Tibial nerve (tissue), 4 donors: ENCODE data around the gene SLC18A2.

Source experiments
- EP300 ChIP-seq, 2 donors: sonication (generic); formaldehyde crosslinking; IDR thresholded peaks; one replicate each; pipeline ENCODE4 v1.6.1; 2017; ENCODE audit warnings: antibody characterized with exemption in 2 of 2, mild to moderate bottlenecking in 1 of 2
- POLR2A ChIP-seq, 2 donors: fragments of 450-650 bp; IDR thresholded peaks; one replicate each; pipeline ENCODE4 v1.6.1; 2017; ENCODE audit warnings: antibody characterized with exemption in 2 of 2, mild to moderate bottlenecking in 2 of 2, moderate library complexity in 2 of 2
- TF ChIP-seq, protein P1 (sequence below), 5 experiments: fragments of 200-600 bp in 3 of 5; fragments of 450-650 bp in 2 of 5; sonication (generic) in 3 of 5; IDR thresholded peaks; one replicate each; pipeline ENCODE4 v1.5.1; 2016 to 2019; ENCODE audit warnings: antibody characterized with exemption in 5 of 5, mild to moderate bottlenecking in 3 of 5, moderate library complexity in 2 of 5

DNA sequence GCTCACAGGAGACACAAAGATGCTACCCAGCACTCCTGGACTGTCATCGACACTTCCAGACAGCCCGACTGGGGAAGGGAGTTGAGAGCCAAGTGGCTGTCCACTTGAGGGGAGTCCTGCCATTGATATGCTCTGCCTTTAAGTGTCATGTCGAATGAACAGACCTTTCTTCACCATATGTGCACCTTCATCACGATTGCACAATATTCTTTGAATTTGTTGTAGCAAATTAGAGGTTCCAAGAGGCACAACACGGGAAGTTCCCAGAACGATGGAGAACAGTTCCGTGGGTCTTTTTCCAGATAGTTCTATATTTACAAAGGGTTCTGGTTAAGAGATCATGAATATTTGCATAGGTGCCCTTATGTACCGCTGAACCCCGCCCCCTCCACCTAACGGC lies 16.0 kb downstream of the SLC18A2 start:
- no peak for TF ChIP-seq POLR2A (IDR thresholded peaks at IDR 0.05)
- TF ChIP-seq, protein P1, sequence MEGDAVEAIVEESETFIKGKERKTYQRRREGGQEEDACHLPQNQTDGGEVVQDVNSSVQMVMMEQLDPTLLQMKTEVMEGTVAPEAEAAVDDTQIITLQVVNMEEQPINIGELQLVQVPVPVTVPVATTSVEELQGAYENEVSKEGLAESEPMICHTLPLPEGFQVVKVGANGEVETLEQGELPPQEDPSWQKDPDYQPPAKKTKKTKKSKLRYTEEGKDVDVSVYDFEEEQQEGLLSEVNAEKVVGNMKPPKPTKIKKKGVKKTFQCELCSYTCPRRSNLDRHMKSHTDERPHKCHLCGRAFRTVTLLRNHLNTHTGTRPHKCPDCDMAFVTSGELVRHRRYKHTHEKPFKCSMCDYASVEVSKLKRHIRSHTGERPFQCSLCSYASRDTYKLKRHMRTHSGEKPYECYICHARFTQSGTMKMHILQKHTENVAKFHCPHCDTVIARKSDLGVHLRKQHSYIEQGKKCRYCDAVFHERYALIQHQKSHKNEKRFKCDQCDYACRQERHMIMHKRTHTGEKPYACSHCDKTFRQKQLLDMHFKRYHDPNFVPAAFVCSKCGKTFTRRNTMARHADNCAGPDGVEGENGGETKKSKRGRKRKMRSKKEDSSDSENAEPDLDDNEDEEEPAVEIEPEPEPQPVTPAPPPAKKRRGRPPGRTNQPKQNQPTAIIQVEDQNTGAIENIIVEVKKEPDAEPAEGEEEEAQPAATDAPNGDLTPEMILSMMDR (IDR thresholded peaks at IDR 0.05) = no peak
- TF ChIP-seq EP300 (IDR thresholded peaks at IDR 0.05) = no peak
